SK-N-SH (cell line): ENCODE measurements around the gene PLEKHG3. TPM values are rescaled to one million over a fixed set of nuclear protein-coding genes. Genes with fewer than 3 reads are reported as not detected.

Experiments
- CTCF ChIA-PET: fragments of 300-600, 350-600 bp; formaldehyde crosslinking; extraction: SDS; loops from one replicate; lab custom pipeline; 2021; lab: Yijun Ruan, JAX
- POLR2A ChIA-PET: fragments of 350-600 bp; sonication (Branson Sonifier 250); formaldehyde crosslinking; extraction: SDS; loops from one replicate; lab custom pipeline; 2020; ENCODE audit warnings: antibody characterized with exemption, inconsistent platforms; lab: Yijun Ruan, JAX
- DNase-seq: peaks from one replicate; pipeline ENCODE4 v3.0.0; 2012
- H2AFZ ChIP-seq: fragments of 200-600 bp; sonication (generic); 2 replicates; pipeline ENCODE4 v1.8.1; 2016; ENCODE audit warnings: antibody characterized with exemption, mild to moderate bottlenecking, low read depth
- H3F3A ChIP-seq: fragments of 200-600 bp; sonication (generic); replicated peaks from 2 replicates; pipeline ENCODE3; 2016; ENCODE audit warnings: antibody characterized with exemption, mild to moderate bottlenecking; ENCODE audit not compliant: insufficient read depth
- H3K27ac ChIP-seq, 2 experiments: fragments of 200-500 bp in 1 of 2; fragments of 200-600 bp in 1 of 2; sonication (Bioruptor generic) in 1 of 2; sonication (generic), shearing (Covaris generic) in 1 of 2; 2 replicates each; pipeline versions ENCODE4 v1.5.1 to v1.6.1; 2014 to 2016; ENCODE audit warnings: low read depth in 2 of 2, inconsistent platforms in 1 of 2, low read length in 1 of 2, mild to moderate bottlenecking in 1 of 2, mixed read lengths in 1 of 2
- H3K27me3 ChIP-seq: fragments of 200-600 bp; sonication (generic), shearing (Covaris generic); 2 replicates; pipeline ENCODE4 v1.6.1; 2016; ENCODE audit warnings: mixed run types; ENCODE audit not compliant: insufficient read depth
- H3K36me3 ChIP-seq, 2 experiments: fragments of 200-500 bp in 1 of 2; fragments of 200-600 bp in 1 of 2; sonication (Bioruptor generic) in 1 of 2; sonication (generic) in 1 of 2; replicated peaks in 1 of 2; 2 replicates each; pipeline versions ENCODE3 to v1.5.1; 2014 to 2016; ENCODE audit warnings: low read length in 1 of 2, mild to moderate bottlenecking in 1 of 2; ENCODE audit not compliant: insufficient read depth in 2 of 2, control insufficient read depth in 1 of 2
- H3K4me1 ChIP-seq, 2 experiments: fragments of 200-500 bp in 1 of 2; fragments of 200-600 bp in 1 of 2; sonication (Bioruptor generic) in 1 of 2; sonication (generic), shearing (Covaris generic) in 1 of 2; 2 replicates each; pipeline versions ENCODE4 v1.5.1 to v1.6.1; 2014 to 2016; ENCODE audit warnings: low read depth in 1 of 2, low read length in 1 of 2, mixed run types in 1 of 2; ENCODE audit not compliant: insufficient read depth in 2 of 2, control insufficient read depth in 1 of 2
- H3K4me2 ChIP-seq: fragments of 200-600 bp; sonication (generic), shearing (Covaris generic); 2 replicates; pipeline ENCODE4 v1.6.1; 2017; ENCODE audit warnings: mixed run types
- H3K4me3 ChIP-seq, 2 experiments: fragments of 200-500 bp in 1 of 2; fragments of 200-600 bp in 1 of 2; sonication (Bioruptor generic) in 1 of 2; sonication (generic), shearing (Covaris generic) in 1 of 2; 2 replicates each; pipeline versions ENCODE4 v1.5.1 to v1.8.1; 2014 to 2016; ENCODE audit warnings: low read depth in 2 of 2, inconsistent platforms in 1 of 2, low read length in 1 of 2, mild to moderate bottlenecking in 1 of 2, mixed read lengths in 1 of 2, moderate library complexity in 1 of 2
- H3K79me2 ChIP-seq: fragments of 200-600 bp; sonication (generic); 2 replicates; pipeline ENCODE4 v1.8.1; 2017; ENCODE audit warnings: mild to moderate bottlenecking; ENCODE audit not compliant: insufficient read depth
- H3K9ac ChIP-seq: fragments of 200-600 bp; sonication (generic); 2 replicates; pipeline ENCODE4 v1.6.1; 2017; ENCODE audit warnings: mixed run types
- H3K9me2 ChIP-seq: fragments of 200-600 bp; sonication (generic); 2 replicates; pipeline ENCODE4 v1.6.1; 2017; ENCODE audit warnings: mixed run types
- H3K9me3 ChIP-seq: fragments of 200-600 bp; sonication (generic); 2 replicates; pipeline ENCODE4 v1.6.1; 2017; ENCODE audit warnings: mixed run types, mild to moderate bottlenecking, moderate library complexity
- H4K20me1 ChIP-seq: fragments of 200-600 bp; sonication (generic); 2 replicates; pipeline ENCODE4 v1.6.1; 2017; ENCODE audit warnings: mild to moderate bottlenecking, mixed run types; ENCODE audit not compliant: insufficient read depth
- CHD2 ChIP-seq: fragments of 150-350 bp; IDR thresholded peaks from 2 replicates; pipeline ENCODE4 v1.6.1; 2018; ENCODE audit warnings: low read length; ENCODE audit not compliant: partially characterized antibody
- EP300 ChIP-seq, 2 experiments: IDR thresholded peaks; 2 replicates each; pipeline versions ENCODE4 v1.4.0 to v1.6.1; 2012; ENCODE audit warnings: borderline replicate concordance in 1 of 2, low read depth in 1 of 2, low read length in 1 of 2
- FOSL2 ChIP-seq: IDR thresholded peaks from 2 replicates; pipeline ENCODE4 v1.4.0; 2012; ENCODE audit warnings: low read depth, mild to moderate bottlenecking, moderate library complexity, borderline replicate concordance
- FOXM1 ChIP-seq: IDR thresholded peaks from 2 replicates; pipeline ENCODE4 v1.4.0; 2012; ENCODE audit warnings: low read depth, mild to moderate bottlenecking
- JUND ChIP-seq: IDR thresholded peaks from 2 replicates; pipeline ENCODE4 v1.4.0; 2012
- NFIC ChIP-seq: IDR thresholded peaks from 2 replicates; pipeline ENCODE4 v1.4.0; 2012; ENCODE audit warnings: borderline replicate concordance
- NRF1 ChIP-seq: IDR thresholded peaks from 2 replicates; pipeline ENCODE4 v1.6.1; 2012; ENCODE audit warnings: low read depth, mild to moderate bottlenecking, low read length
- RAD21 ChIP-seq: IDR thresholded peaks from 2 replicates; pipeline ENCODE4 v1.6.1; 2012; ENCODE audit warnings: mild to moderate bottlenecking, low read length
- RFX5 ChIP-seq: IDR thresholded peaks from 2 replicates; pipeline ENCODE4 v1.6.1; 2012; ENCODE audit warnings: mild to moderate bottlenecking, improper control_type of control experiment, low read length
- SIN3A ChIP-seq: IDR thresholded peaks from 2 replicates; pipeline ENCODE4 v1.6.1; 2012; ENCODE audit warnings: low read depth, mild to moderate bottlenecking, low read length, moderate library complexity, borderline replicate concordance
- TAF1 ChIP-seq: IDR thresholded peaks from 2 replicates; pipeline ENCODE4 v1.6.1; 2012; ENCODE audit warnings: low read depth, mild to moderate bottlenecking, low read length, moderate library complexity, borderline replicate concordance
- TCF12 ChIP-seq: IDR thresholded peaks from 2 replicates; pipeline ENCODE4 v1.4.0; 2012
- TEAD4 ChIP-seq: IDR thresholded peaks from 2 replicates; pipeline ENCODE4 v1.4.0; 2012; ENCODE audit warnings: mild to moderate bottlenecking, borderline replicate concordance; ENCODE audit not compliant: insufficient read depth
- YY1 ChIP-seq: IDR thresholded peaks from 2 replicates; pipeline ENCODE4 v1.4.0; 2012; ENCODE audit warnings: low read depth, mild to moderate bottlenecking
- WGBS: methylation state at CpG from one replicate; pipeline ENCODE4 v1.1.6; 2017; ENCODE audit warnings: low lambda C conversion rate; 5-methylcytosine and 5-hydroxymethylcytosine counted together
- polyA plus RNA-seq, 3 experiments: library from polyadenylated mRNA; depleted of rRNA; stranded (reverse); fragments of >200 nt; gene quantifications; 2 replicates each; pipeline ENCODE4 v1.2.3, GENCODE V29; 2012
- TF ChIP-seq, protein P1 (sequence below): IDR thresholded peaks from 2 replicates; pipeline ENCODE4 v1.4.0; 2012; ENCODE audit warnings: low read depth, borderline replicate concordance

The PLEKHG3 gene
- polyA plus RNA-seq, 1 of the 3 experiments (the other 2 are of a cell fraction), result 5.1 TPM

DNA sequence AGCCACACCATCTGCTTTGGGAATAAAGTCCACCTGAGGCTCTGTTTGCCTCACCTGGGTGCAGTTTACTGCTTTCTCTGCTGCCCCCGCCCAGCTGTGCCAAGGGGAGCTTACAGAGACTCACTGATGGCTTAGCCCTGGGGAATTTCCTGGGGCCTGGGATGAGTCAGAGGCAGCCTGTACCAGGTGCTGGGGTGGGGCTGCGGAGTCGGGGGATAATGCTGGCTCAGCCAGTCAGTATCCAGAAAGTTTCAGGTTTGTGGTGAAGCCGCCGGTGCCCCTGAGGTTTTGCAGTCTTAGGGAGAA lies 22.3 kb downstream of the PLEKHG3 start:
- WGBS, result 80% methylated on average over 4 of the region's 5 CpGs
- TF ChIP-seq TCF12 (peak; percentile 72), FOSL2 (peak; percentile 66; the same call in 1 of the 2 replicates), YY1 (no peak)
- ChIA-PET POLR2A (no interaction called here), CTCF (interaction anchor here (1.2 kb wide), 1 partner anchor 36 kb away, joined by 3 read pairs; no protein-coding TSS in a partner anchor)
- no peaks in the 10 kb centered on the region for H3K9me3 ChIP-seq
- peak overlapping the region; percentile 37; the same call in 1 of the 2 replicates for H3K4me2 ChIP-seq
- no peaks in the 10 kb centered on the region for H3K27me3 ChIP-seq
- H3K4me3 ChIP-seq, result no peak overlapping the region
- H3K79me2 ChIP-seq, result peaks cover 3% of the 10 kb centered on the region; the same call in 1 of the 2 replicates
- no peaks in the 10 kb centered on the region for H3K9me2 ChIP-seq
- H2AFZ ChIP-seq, result no peak overlapping the region
- H3F3A ChIP-seq, result no peaks in the 10 kb centered on the region
- DNase-seq, result no peak
- H3K4me1 ChIP-seq, result peaks cover 11% of the 10 kb centered on the region in 2 experiments; a peak in 2 of 4 replicates
- H3K9ac ChIP-seq, result no peak overlapping the region
- H3K27ac ChIP-seq, result no peak overlapping the region
- peaks cover 3% of the 10 kb centered on the region; the same call in 1 of the 2 replicates for H4K20me1 ChIP-seq
- peaks cover 0 to 7% of the 10 kb centered on the region in 2 experiments for H3K36me3 ChIP-seq

DNA sequence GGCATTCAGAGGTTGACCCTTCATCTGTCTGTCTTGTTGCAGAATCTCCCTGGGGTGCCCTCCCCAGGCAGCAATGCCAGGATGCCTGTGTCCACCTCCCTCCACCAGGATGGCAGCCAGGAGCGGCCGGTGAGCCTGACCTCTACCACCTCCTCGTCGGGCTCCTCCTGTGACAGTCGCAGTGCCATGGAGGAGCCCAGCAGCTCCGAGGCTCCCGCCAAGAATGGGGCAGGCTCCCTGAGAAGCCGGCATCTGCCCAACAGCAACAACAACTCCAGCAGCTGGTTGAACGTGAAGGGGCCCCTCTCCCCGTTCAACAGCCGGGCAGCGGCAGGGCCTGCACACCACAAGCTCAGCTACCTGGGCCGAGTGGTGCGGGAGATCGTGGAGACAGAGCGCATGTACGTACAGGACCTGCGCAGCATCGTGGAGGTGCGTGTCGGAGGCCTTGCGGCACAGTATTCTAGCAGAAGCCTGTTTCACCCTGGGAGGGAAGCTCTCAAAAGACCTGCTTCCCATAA lies 23.4 kb downstream of the PLEKHG3 start:
- CTCF ChIA-PET, result interaction anchor here (1.0 to 1.4 kb wide), 2 partner anchors 54 to 56 kb away, joined by 3 to 4 read pairs; no protein-coding TSS in a partner anchor
- peaks cover 3% of the 10 kb centered on the region; the same call in 1 of the 2 replicates for H4K20me1 ChIP-seq
- 100% methylated on average over 5 of the region's 22 CpGs for WGBS

DNA sequence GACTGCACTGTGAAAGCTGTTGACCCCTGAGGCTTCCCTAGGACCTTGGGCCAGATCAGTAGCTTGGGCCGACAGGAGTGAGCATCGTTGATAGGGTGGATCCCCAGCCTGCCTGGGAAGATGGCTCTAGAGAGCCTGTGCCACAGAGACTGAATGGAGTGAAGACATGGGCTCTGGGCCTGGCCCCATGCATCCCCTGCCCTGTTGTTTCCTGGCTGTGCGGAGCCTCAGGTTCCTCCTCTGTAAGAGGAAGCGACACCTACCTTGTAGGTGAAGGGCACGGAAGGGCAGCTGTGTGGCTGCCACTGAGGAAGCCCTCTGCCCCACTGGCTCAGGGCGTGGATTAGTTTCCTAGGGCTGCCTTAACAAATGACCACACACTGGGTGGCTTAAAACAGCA lies 23.9 kb downstream of the PLEKHG3 start:
- CTCF ChIA-PET, result interaction anchor here (1.0 to 1.4 kb wide), 2 partner anchors 55 to 56 kb away, joined by 3 to 4 read pairs; no protein-coding TSS in a partner anchor
- 83% methylated on average over 3 of the region's 6 CpGs for WGBS
- TF ChIP-seq FOSL2, result no peak
- TF ChIP-seq TEAD4, result no peak
- no peak for TF ChIP-seq NRF1
- no peak for TF ChIP-seq FOXM1
- no peak for TF ChIP-seq NFIC
- no peak for TF ChIP-seq SIN3A
- no peak for TF ChIP-seq JUND
- TF ChIP-seq, protein P1, sequence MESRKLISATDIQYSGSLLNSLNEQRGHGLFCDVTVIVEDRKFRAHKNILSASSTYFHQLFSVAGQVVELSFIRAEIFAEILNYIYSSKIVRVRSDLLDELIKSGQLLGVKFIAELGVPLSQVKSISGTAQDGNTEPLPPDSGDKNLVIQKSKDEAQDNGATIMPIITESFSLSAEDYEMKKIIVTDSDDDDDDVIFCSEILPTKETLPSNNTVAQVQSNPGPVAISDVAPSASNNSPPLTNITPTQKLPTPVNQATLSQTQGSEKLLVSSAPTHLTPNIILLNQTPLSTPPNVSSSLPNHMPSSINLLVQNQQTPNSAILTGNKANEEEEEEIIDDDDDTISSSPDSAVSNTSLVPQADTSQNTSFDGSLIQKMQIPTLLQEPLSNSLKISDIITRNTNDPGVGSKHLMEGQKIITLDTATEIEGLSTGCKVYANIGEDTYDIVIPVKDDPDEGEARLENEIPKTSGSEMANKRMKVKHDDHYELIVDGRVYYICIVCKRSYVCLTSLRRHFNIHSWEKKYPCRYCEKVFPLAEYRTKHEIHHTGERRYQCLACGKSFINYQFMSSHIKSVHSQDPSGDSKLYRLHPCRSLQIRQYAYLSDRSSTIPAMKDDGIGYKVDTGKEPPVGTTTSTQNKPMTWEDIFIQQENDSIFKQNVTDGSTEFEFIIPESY, result no peak
- no peak for TF ChIP-seq EP300 (IDR thresholded peaks at IDR 0.05; ENCODE audit: borderline replicate concordance in 1 of 2, low read depth in 1 of 2, low read length in 1 of 2)

More for the DNA sequence above, 23.4 kb downstream of the PLEKHG3 start:
- Histone ChIP-seq H2AFZ (no peak overlapping the region), H3K9me3 (no peaks in the 10 kb centered on the region), H3K4me1 (peaks cover 8 to 11% of the 10 kb centered on the region in 2 experiments; a peak in 2 of 4 replicates), H3K79me2 (peaks cover 3% of the 10 kb centered on the region; the same call in 1 of the 2 replicates), H3K36me3 (peaks cover 0 to 13% of the 10 kb centered on the region in 2 experiments), H3K4me3 (no peak overlapping the region), H3F3A (no peaks in the 10 kb centered on the region), H3K4me2 (no peak overlapping the region), H3K9ac (no peak overlapping the region), H3K9me2 (no peaks in the 10 kb centered on the region), H3K27me3 (no peaks in the 10 kb centered on the region), H3K27ac (no peak overlapping the region)
- DNase-seq, result no peak
- POLR2A ChIA-PET, result no interaction called here
- TF ChIP-seq RAD21 (no peak), FOSL2 (no peak), RFX5 (no peak), TAF1 (no peak), CHD2 (no peak)

More for the DNA sequence above, 23.9 kb downstream of the PLEKHG3 start:
- Histone ChIP-seq H3K79me2 (peaks cover 3% of the 10 kb centered on the region; the same call in 1 of the 2 replicates), H4K20me1 (peaks cover 3% of the 10 kb centered on the region; the same call in 1 of the 2 replicates), H3K9ac (no peak overlapping the region), H3K9me3 (no peaks in the 10 kb centered on the region), H2AFZ (no peak overlapping the region), H3K4me1 (peaks cover 8 to 11% of the 10 kb centered on the region in 2 experiments; a peak in 2 of 4 replicates), H3K27ac (no peak overlapping the region), H3K4me3 (no peak overlapping the region), H3F3A (no peaks in the 10 kb centered on the region), H3K4me2 (no peak overlapping the region), H3K9me2 (no peaks in the 10 kb centered on the region), H3K36me3 (peaks cover 0 to 16% of the 10 kb centered on the region in 2 experiments), H3K27me3 (no peaks in the 10 kb centered on the region)
- POLR2A ChIA-PET, result no interaction called here
- no peak for DNase-seq
